GM18511 (cell line): ENCODE data around the gene CDNF.
"Not testable (repeated sequence)": the region's sequence is repeated elsewhere in the genome, so short reads cannot be mapped to it uniquely, and the experiment has no call there.

Source experiments
- ATAC-seq: cut with Tn5 transposase; IDR thresholded peaks from one replicate; pipeline ENCODE4 v1.9.1; 2021; ENCODE audit warnings: mild to moderate bottlenecking, moderate library complexity; ENCODE audit not compliant: unreplicated experiment

Gene CDNF

GRCh38 chr10:14837757-14838581, at the start of gene CDNF, which contains the start of the genes HSPA14 and MSANTD7:
CDNF (minus strand) TSS chr10:14838037; CDS start chr10:14837946, 91 bp downstream.
HSPA14 (plus strand) TSS chr10:14838306; CDS start chr10:14838403, 97 bp downstream.
MSANTD7 (plus strand) TSS chr10:14838306; CDS start chr10:14842285, 3,979 bp downstream.
- peak; percentile 98 for ATAC-seq

GRCh38 chr10:14884082-14884481, 46.2 kb upstream of the CDNF start:
- ATAC-seq = no peak

- ATAC-seq = no peak
Observed at GRCh38 chr10:14880229-14880628, 42.4 kb upstream of the CDNF start.

DNA sequence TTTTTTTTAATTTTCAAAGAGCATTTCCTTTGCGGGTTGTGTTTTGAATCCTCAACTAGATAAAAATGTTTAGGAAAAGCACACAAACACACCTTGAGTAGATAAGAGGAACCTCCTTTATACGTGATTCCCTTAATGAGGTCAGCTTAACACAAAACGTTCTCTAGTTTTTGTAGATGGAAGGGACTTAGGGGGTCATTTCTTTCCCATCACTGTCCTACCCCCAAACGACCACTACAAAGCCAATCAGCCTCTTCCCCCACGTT, 42.0 kb upstream of the CDNF start:
- no peak for ATAC-seq

DNA sequence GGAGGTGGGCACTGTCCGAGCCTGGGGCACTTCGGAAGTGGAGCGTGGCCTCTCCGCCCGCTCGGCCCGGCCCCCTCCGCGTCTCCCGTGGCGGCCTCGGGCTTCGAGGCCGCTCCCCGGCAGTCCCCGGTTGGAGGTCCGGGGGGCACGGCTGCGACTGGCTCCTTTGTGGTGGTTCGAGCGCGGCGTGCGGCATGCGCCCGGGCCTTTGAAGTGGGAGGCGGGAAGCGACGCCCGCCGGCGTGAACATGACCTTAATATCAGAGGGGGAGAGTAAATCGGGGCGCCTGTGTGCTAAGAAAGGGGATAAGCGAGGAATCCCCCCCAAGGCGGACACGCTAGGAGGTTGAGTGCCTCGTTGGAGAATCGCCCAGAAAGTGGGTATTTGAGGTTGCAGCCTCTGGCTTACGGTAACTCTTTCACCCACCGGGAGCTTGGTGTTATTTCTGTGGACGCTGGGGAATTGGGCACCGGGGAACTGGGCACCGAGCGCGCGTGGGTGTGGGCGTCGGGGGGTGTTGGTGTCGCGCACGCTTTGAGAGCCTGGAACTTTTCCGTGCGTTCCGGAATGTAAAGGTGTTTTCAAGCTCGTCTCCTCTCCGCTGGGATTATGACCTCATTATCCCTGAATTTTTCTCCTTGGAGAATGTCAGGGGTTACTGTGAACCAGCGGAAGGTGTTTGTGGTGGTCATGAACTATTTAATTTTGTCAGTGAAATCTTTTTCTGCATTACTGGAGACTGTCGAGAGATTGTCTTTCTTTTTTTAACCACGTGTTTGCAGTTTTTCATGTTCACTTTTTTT, 41.5 kb upstream of the CDNF start:
- ATAC-seq = peak; percentile 18

GRCh38 chr10:14878266-14879123, 40.7 kb upstream of the CDNF start, which contains the start of gene SUV39H2:
SUV39H2 (plus strand) TSS chr10:14878866; CDS start chr10:14878889, 23 bp downstream.
- ATAC-seq = peak; percentile 91

GRCh38 chr10:14876764-14877163, 38.9 kb upstream of the CDNF start:
- no peak for ATAC-seq

- no peak for ATAC-seq
Observed at GRCh38 chr10:14875941-14876340, 38.1 kb upstream of the CDNF start.

GRCh38 chr10:14873090-14873760, 35.4 kb upstream of the CDNF start:
- ATAC-seq = peak; percentile 63

GRCh38 chr10:14864871-14865270, 27.0 kb upstream of the CDNF start:
- not testable (repeated sequence) for ATAC-seq

DNA sequence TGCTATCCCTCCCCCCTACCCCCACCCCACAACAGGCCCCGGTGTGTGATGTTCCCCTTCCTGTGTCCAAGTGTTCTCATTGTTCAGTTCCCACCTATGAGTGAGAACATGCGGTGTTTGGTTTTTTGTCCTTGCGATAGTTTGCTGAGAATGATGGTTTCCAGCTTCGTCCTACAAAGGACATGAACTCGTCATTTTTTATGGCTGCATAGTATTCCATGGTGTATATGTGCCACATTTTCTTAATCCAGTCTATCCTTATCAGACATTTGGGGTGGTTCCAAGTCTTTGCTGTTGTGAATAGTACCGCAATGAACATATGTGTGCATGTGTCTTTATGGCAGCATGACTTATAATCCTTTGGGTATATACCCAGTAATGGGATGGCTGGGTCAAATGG, 26.6 kb upstream of the CDNF start:
- ATAC-seq = not testable (repeated sequence)

DNA sequence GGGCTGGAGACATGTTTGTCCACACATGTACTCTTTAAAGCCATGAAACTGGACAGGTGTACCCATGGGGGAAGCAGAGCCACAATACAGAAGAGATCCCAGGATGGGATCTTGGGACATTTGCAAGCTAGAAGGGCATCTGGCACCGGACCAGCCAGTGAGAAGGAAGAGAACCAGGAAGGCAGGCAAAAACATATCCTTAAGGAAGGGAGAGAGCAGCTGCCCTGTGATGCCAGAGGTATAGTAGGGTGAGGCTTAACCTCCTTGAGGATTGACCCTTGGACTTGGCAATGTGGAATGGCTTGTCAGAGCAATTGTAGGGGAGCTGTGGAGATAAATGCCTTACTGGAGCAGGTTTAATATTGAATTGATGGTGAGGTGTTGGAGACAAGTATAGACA, 23.0 kb upstream of the CDNF start:
- ATAC-seq = no peak

DNA sequence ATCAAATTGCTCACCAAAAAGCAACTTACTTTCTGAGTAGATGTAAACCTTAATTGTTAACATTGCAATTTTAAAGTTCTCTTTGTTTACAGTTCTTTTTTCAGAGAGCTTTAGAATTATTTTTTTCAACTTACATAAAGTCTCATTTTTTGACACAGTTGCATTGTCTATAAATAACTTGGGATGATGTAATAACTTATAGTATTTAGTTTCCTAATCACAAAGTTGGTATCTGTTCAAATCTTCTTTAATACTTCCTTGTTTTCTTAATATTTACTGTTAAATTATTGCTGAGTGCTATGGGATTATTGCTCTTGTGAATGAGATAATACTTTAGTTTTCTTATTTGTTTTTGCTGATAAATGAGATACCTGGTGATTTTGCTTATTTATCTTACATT, 21.9 kb upstream of the CDNF start:
- ATAC-seq = no peak

- no peak for ATAC-seq
Observed at GRCh38 chr10:14859043-14859442, 21.2 kb upstream of the CDNF start.

DNA sequence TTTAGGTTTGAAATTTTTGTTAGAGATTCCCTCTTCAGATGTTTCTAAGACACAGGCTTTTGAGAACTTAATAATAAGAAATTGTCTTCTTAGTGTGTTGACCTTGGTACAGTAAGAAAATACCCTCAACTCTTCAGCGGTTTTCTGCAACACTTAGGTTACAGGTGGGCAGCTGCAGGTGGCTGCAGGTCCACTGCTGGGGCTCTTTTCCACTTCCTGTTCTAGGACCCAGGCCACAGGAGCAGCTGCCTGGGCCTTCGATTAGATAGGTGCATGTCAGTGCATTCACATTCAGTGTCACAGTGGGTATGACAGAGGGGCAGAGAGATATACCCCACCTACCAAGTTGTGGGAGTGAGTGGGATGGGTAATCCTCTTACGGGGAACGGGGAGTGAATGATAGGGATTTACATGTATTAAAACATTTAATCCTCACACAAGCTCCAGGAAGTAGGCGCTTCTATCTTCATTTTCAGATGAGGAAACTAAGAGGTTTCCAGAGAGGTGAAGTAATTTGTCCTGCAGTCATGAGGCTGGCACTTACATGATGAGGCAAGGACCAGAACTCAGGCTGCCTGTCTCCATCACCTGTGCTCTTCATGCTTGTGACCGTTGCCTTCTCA, 20.6 kb upstream of the CDNF start:
- no peak for ATAC-seq

- no peak for ATAC-seq
Observed at GRCh38 chr10:14855453-14855852, 17.6 kb upstream of the CDNF start.

DNA sequence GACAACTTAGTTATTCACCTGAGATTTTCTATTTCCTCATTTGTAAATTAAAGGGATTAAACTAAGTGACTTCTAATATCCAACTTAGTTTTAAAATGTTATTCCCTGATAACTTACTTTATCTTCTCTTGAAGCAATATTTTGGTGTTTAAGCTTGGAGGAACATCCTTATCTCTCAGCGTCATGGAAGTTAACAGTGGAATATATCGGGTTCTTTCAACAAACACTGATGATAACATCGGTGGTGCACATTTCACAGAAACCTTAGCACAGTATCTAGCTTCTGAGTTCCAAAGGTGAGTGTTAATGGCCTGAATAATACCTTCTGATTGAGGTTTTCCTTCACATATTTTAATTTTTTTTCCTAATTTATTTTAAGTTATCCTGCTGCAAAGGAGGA, 14.4 kb upstream of the CDNF start:
- no peak for ATAC-seq

DNA sequence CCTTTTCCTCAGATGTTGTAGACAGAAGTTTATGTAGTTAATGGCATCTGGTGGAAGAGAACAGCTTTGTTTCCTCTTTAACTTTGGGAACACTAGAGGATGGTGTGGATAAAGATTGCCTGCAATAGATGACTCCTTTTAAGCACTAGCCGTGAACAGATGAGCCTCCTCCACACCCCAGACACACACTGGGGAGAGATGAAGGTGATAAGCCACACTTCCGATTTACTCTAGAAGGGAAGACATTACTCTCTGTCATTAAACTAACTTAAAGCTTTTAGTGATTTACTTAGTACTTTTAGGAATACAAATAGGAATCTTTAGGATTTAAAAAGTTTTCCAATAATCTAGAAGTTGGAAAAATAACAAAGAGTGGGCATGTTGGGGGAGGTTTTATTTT, 7.1 kb upstream of the CDNF start:
- ATAC-seq = no peak

GRCh38 chr10:14843327-14843988, 5.6 kb upstream of the CDNF start:
- no peak for ATAC-seq

DNA sequence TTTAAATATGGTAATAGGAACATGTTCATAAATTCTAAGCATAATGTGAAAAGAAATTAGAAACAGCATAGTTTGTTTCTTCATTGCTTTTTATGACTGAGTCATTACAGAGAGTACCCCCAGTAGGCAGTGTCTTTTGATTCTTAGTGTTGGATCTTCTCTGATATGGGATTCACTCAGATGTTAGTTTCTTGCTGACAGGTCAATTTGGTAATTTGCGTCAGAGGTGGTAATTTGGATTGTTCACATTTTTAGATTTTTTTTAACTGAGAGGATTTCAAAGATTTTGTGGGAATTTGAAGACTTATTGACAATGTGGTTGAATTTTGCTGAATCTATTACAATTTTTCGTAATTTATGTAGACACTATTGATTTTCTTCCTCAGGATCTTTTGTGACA, 2.3 kb upstream of the CDNF start:
- no peak for ATAC-seq
